K562 (cell line): Measurements from ENCODE around the gene MND1. TPM values are rescaled to one million over a fixed set of nuclear protein-coding genes. Genes with fewer than 3 reads are reported as not detected.

Source experiments
- BCL6 ChIP-seq: fragments of 250-450 bp; sonication (Bioruptor Pico); IDR thresholded peaks from 2 replicates; pipeline ENCODE4 v1.4.0; 2020
- BHLHE40 ChIP-seq: IDR thresholded peaks from 2 replicates; pipeline ENCODE4 v1.6.1; 2011; ENCODE audit warnings: low read length, improper control_type of control experiment
- BRCA1 ChIP-seq, 2 experiments: fragments of 450-650 bp in 1 of 2; sonication (generic) in 1 of 2; formaldehyde crosslinking in 1 of 2; IDR thresholded peaks; 2 replicates each; pipeline versions ENCODE4 v1.5.0 to v1.6.1; 2017 to 2020; ENCODE audit warnings: mild to moderate bottlenecking in 1 of 2, missing genetic modification reagents in 1 of 2
- EP300 ChIP-seq: IDR thresholded peaks from 2 replicates; pipeline ENCODE4 v1.6.1; 2012; ENCODE audit warnings: low read length, improper control_type of control experiment
- GTF2A2 ChIP-seq: IDR thresholded peaks from 2 replicates; pipeline ENCODE4 v1.6.1; 2016; ENCODE audit warnings: mild to moderate bottlenecking, missing genetic modification characterization, missing compliant biosample characterization
- HIVEP1 ChIP-seq: fragments of 250-450 bp; sonication (Bioruptor Pico); IDR thresholded peaks from 2 replicates; pipeline ENCODE4 v1.4.0; 2020; ENCODE audit warnings: mild to moderate bottlenecking
- JUND ChIP-seq, 2 experiments: IDR thresholded peaks; 2 replicates in 1 of 2; 3 replicates in 1 of 2; pipeline ENCODE4 v1.6.1; 2011; ENCODE audit warnings: borderline replicate concordance in 2 of 2, low read depth in 2 of 2, low read length in 2 of 2, improper control_type of control experiment in 1 of 2, missing biosample characterization in 1 of 2, missing genetic modification characterization in 1 of 2, missing genetic modification reagents in 1 of 2
- NEUROD1 ChIP-seq: fragments of 150-350 bp; IDR thresholded peaks from 2 replicates; pipeline ENCODE4 v1.6.1; 2014; ENCODE audit warnings: borderline replicate concordance, low read length, low read depth; ENCODE audit not compliant: partially characterized antibody
- NFATC3 ChIP-seq: fragments of 450-650 bp; IDR thresholded peaks from 2 replicates; pipeline ENCODE4 v1.6.1; 2017; ENCODE audit warnings: mild to moderate bottlenecking
- PHF20 ChIP-seq: fragments of 450-650 bp; IDR thresholded peaks from 2 replicates; pipeline ENCODE4 v1.6.1; 2018; ENCODE audit not compliant: partially characterized antibody
- PTBP1 ChIP-seq: fragments of 200-400 bp; formaldehyde crosslinking; IDR thresholded peaks from 2 replicates; pipeline ENCODE4 v1.6.1; 2017; ENCODE audit warnings: low read depth, low read length
- SMARCE1 ChIP-seq: fragments of 450-650 bp; IDR thresholded peaks from 2 replicates; pipeline ENCODE4 v1.7.1; 2016; ENCODE audit warnings: mild to moderate bottlenecking
- SPI1 ChIP-seq: IDR thresholded peaks from 2 replicates; pipeline ENCODE4 v1.6.1; 2011; ENCODE audit warnings: low read depth, low read length, control low read depth, borderline replicate concordance
- TOE1 ChIP-seq, 2 experiments: fragments of 450-650 bp in 1 of 2; sonication (generic) in 1 of 2; formaldehyde crosslinking in 1 of 2; IDR thresholded peaks; 2 replicates each; pipeline versions ENCODE4 v1.7.1 to v1.8.0; 2016 to 2022; ENCODE audit warnings: borderline replicate concordance in 2 of 2, mild to moderate bottlenecking in 2 of 2, antibody characterized with exemption in 1 of 2, inconsistent platforms in 1 of 2, low read depth in 1 of 2, missing genetic modification reagents in 1 of 2, moderate library complexity in 1 of 2
- YY1 ChIP-seq, 3 experiments: IDR thresholded peaks; 2 replicates each; pipeline ENCODE4 v1.6.1; 2011; ENCODE audit warnings: low read length in 2 of 3, mild to moderate bottlenecking in 2 of 3, moderate library complexity in 2 of 3, borderline replicate concordance in 1 of 3, control low read depth in 1 of 3, low read depth in 1 of 3; ENCODE audit not compliant: insufficient read depth in 3 of 3, insufficient replicate concordance in 2 of 3, control insufficient read depth in 1 of 3, insufficient read length in 1 of 3; ENCODE audit errors: extremely low read depth in 1 of 3
- ZNF124 ChIP-seq: sonication (generic); formaldehyde crosslinking; IDR thresholded peaks from 2 replicates; pipeline ENCODE4 v1.8.1; 2022; ENCODE audit warnings: missing genetic modification reagents
- ZNF140 ChIP-seq: fragments of 250-450 bp; sonication (Bioruptor Pico); IDR thresholded peaks from 2 replicates; pipeline ENCODE4 v1.8.0; 2021; ENCODE audit warnings: moderate library complexity, mild to moderate bottlenecking, inconsistent platforms
- ZNF232 ChIP-seq: sonication (generic); formaldehyde crosslinking; IDR thresholded peaks from 2 replicates; pipeline ENCODE4 v1.8.0; 2022; ENCODE audit warnings: mild to moderate bottlenecking, missing genetic modification reagents
- ZNF584 ChIP-seq: fragments of 200-800 bp; sonication (Bioruptor generic); IDR thresholded peaks from 2 replicates; pipeline ENCODE4 v1.6.1; 2016; ENCODE audit warnings: low read depth, mild to moderate bottlenecking, missing genetic modification characterization, missing compliant biosample characterization
- ZNF589 ChIP-seq: fragments of 200-800 bp; sonication (Bioruptor generic); IDR thresholded peaks from 2 replicates; pipeline ENCODE4 v1.6.1; 2016; ENCODE audit warnings: low read depth, missing genetic modification characterization, missing compliant biosample characterization
- polyA plus RNA-seq, 8 experiments: library from polyadenylated mRNA; depleted of rRNA in 4 of 8; stranded (reverse) in 5 of 8; unstranded in 3 of 8; fragments of >200 nt; fragmentation: Nextera tagmentation in 2 of 8; fragmentation: Illumina TruSeq in 1 of 8; extraction: Ambion mirVana in 2 of 8; extraction: Trizol in 1 of 8; gene quantifications; 2 replicates each; pipeline versions ENCODE4 v1.2.1 to v1.2.3, GENCODE V29; 2011 to 2014; ENCODE audit warnings: inconsistent platforms in 1 of 8, missing spikeins in 1 of 8
- total RNA-seq, 7 experiments: library from RNA; depleted of rRNA in 6 of 7; stranded (reverse); fragments of >200 nt in 6 of 7; fragmentation: Illumina TruSeq in 2 of 7; extraction: Trizol in 2 of 7; gene quantifications; 2 replicates each; pipeline versions ENCODE4 v1.2.1 to v1.2.3, GENCODE V29; 2011 to 2021; ENCODE audit warnings: low replicate concordance in 1 of 7
- TF ChIP-seq, protein P1 (sequence below), 3 experiments: IDR thresholded peaks in 2 of 3; conservative IDR thresholded peaks in 1 of 3; 2 replicates each; pipeline ENCODE4 v1.5.1; 2011 to 2012; ENCODE audit warnings: low read length in 3 of 3, mild to moderate bottlenecking in 3 of 3, control low read depth in 2 of 3, improper control_type of control experiment in 1 of 3, inconsistent platforms in 1 of 3, low read depth in 1 of 3, mixed read lengths in 1 of 3, moderate library complexity in 1 of 3; ENCODE audit not compliant: insufficient read depth in 2 of 3
- TF ChIP-seq, protein P2 (sequence below), 2 experiments: fragments of 200-800 bp in 1 of 2; sonication (Bioruptor generic) in 1 of 2; sonication (generic) in 1 of 2; formaldehyde crosslinking in 1 of 2; IDR thresholded peaks in 1 of 2; conservative IDR thresholded peaks in 1 of 2; 2 replicates each; pipeline versions ENCODE4 v1.5.0 to v1.6.1; 2016 to 2020; ENCODE audit warnings: missing compliant biosample characterization in 1 of 2, missing genetic modification characterization in 1 of 2, missing genetic modification reagents in 1 of 2
- TF ChIP-seq, protein P3 (sequence below): fragments of 450-650 bp; formaldehyde crosslinking; IDR thresholded peaks from 2 replicates; pipeline ENCODE4 v1.4.0; 2022; ENCODE audit warnings: missing genetic modification characterization

Gene MND1
- total and polyA plus RNA-seq, 9 of the 15 experiments (the other 6 are each of a cell fraction or from before 2014, with no cell fraction given): 35.3 to 94.1 (median 59.9) TPM

DNA sequence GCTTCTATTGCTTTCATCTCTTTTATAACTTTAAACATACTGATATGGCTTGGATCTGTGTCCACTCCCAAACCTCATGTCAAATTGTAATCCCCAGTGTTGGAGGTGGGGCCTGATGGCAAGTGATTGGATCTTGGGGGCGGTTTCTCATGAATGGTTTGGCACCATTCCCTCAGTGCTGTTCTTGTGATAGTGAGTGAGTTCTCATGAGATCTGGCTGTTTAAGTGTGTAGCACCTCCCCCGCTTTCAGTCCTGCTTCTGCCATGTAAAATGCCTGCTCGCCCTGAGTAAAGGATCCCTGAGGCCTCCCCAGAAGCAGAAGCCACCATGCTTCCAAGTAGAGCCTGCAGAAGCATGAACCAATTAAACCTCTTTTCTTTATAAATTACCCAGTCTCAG, 17.7 kb downstream of the MND1 start (continued):
- TF ChIP-seq, protein P1, sequence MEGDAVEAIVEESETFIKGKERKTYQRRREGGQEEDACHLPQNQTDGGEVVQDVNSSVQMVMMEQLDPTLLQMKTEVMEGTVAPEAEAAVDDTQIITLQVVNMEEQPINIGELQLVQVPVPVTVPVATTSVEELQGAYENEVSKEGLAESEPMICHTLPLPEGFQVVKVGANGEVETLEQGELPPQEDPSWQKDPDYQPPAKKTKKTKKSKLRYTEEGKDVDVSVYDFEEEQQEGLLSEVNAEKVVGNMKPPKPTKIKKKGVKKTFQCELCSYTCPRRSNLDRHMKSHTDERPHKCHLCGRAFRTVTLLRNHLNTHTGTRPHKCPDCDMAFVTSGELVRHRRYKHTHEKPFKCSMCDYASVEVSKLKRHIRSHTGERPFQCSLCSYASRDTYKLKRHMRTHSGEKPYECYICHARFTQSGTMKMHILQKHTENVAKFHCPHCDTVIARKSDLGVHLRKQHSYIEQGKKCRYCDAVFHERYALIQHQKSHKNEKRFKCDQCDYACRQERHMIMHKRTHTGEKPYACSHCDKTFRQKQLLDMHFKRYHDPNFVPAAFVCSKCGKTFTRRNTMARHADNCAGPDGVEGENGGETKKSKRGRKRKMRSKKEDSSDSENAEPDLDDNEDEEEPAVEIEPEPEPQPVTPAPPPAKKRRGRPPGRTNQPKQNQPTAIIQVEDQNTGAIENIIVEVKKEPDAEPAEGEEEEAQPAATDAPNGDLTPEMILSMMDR (IDR thresholded peaks at IDR 0.05 in 2 of 3, conservative IDR thresholded peaks at IDR 0.05 in 1 of 3; ENCODE audit: insufficient read depth in 2 of 3, low read depth in 1 of 3, low read length in 3 of 3): no peak
- no peak for TF ChIP-seq ZNF232 (CRISPR knock-in tag)
- TF ChIP-seq, protein P2, sequence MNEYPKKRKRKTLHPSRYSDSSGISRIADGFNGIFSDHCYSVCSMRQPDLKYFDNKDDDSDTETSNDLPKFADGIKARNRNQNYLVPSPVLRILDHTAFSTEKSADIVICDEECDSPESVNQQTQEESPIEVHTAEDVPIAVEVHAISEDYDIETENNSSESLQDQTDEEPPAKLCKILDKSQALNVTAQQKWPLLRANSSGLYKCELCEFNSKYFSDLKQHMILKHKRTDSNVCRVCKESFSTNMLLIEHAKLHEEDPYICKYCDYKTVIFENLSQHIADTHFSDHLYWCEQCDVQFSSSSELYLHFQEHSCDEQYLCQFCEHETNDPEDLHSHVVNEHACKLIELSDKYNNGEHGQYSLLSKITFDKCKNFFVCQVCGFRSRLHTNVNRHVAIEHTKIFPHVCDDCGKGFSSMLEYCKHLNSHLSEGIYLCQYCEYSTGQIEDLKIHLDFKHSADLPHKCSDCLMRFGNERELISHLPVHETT (CRISPR knock-in tag; conservative IDR thresholded peaks at IDR 0.05 in 1 of 2, IDR thresholded peaks at IDR 0.05 in 1 of 2): 0 out of 4 replicates have a peak, but pooled peaks of 1 of the 2 experiments have one; percentile 36
- no peak for TF ChIP-seq NFATC3
- no peak for TF ChIP-seq ZNF584 (CRISPR knock-in tag)
- 0 out of 2 replicates have a peak, but pooled peaks have one; percentile 27 for TF ChIP-seq BHLHE40
- TF ChIP-seq PTBP1: no peak
- TF ChIP-seq ZNF124 (CRISPR knock-in tag): no peak
- no peak for TF ChIP-seq SPI1
- no peak for TF ChIP-seq ZNF140 (CRISPR knock-in tag)
- TF ChIP-seq YY1 (IDR thresholded peaks at IDR 0.05; ENCODE audit: borderline replicate concordance in 1 of 3, control insufficient read depth in 1 of 3, extremely low read depth in 1 of 3, insufficient read depth in 3 of 3, insufficient read length in 1 of 3, insufficient replicate concordance in 2 of 3, low read depth in 1 of 3, low read length in 2 of 3): peak in 1 of 3 experiments; percentile 72
- no peak for TF ChIP-seq TOE1 (IDR thresholded peaks at IDR 0.05; ENCODE audit: borderline replicate concordance)
- TF ChIP-seq TOE1 (CRISPR knock-in tag; IDR thresholded peaks at IDR 0.05; ENCODE audit: borderline replicate concordance, low read depth): no peak
- TF ChIP-seq BRCA1 (IDR thresholded peaks at IDR 0.05): no peak
- TF ChIP-seq BRCA1 (CRISPR knock-in tag; IDR thresholded peaks at IDR 0.05): no peak
- no peak for TF ChIP-seq GTF2A2
- TF ChIP-seq NEUROD1: no peak
- TF ChIP-seq ZNF589 (CRISPR knock-in tag): no peak
- TF ChIP-seq EP300: peak; percentile 55; the same call in 1 of the 2 replicates
- TF ChIP-seq, protein P3, sequence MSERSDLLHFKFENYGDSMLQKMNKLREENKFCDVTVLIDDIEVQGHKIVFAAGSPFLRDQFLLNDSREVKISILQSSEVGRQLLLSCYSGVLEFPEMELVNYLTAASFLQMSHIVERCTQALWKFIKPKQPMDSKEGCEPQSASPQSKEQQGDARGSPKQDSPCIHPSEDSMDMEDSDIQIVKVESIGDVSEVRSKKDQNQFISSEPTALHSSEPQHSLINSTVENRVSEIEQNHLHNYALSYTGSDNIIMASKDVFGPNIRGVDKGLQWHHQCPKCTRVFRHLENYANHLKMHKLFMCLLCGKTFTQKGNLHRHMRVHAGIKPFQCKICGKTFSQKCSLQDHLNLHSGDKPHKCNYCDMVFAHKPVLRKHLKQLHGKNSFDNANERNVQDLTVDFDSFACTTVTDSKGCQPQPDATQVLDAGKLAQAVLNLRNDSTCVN (CRISPR knock-in tag): no peak
- TF ChIP-seq BCL6 (CRISPR knock-in tag): no peak
- TF ChIP-seq JUND (IDR thresholded peaks at IDR 0.05; ENCODE audit: borderline replicate concordance, low read depth, low read length): peak; percentile 44; the same call in 1 of the 2 replicates
- no peak; the same call in 2 of the 3 replicates for TF ChIP-seq JUND (tag; IDR thresholded peaks at IDR 0.05; ENCODE audit: borderline replicate concordance, low read depth, low read length)
- TF ChIP-seq HIVEP1 (CRISPR knock-in tag): no peak
- peak; percentile 17 for TF ChIP-seq PHF20
- peak; percentile 62; the same call in 1 of the 2 replicates for TF ChIP-seq SMARCE1
